Subcutaneous abdominal adipose tissue (tissue), 5 donors: ENCODE results near the gene PERM1.

Experiments
- H3K27ac ChIP-seq: one replicate; pipeline ENCODE4 v1.7.0; 2013; ENCODE audit warnings: low read depth, mild to moderate bottlenecking, inconsistent platforms, low read length, moderate library complexity
- H3K27me3 ChIP-seq, 5 donors: one replicate each; pipeline ENCODE4 v1.7.0; 2013; ENCODE audit warnings: low read length in 5 of 5, inconsistent platforms in 1 of 5; ENCODE audit not compliant: control insufficient read depth in 5 of 5, insufficient read depth in 4 of 5
- H3K36me3 ChIP-seq, 5 donors: one replicate each; pipeline ENCODE4 v1.7.0; 2013; ENCODE audit warnings: low read length in 5 of 5; ENCODE audit not compliant: control insufficient read depth in 5 of 5, insufficient read depth in 5 of 5
- H3K4me1 ChIP-seq, 5 donors: one replicate each; pipeline ENCODE4 v1.7.0; 2013; ENCODE audit warnings: low read length in 5 of 5, mild to moderate bottlenecking in 3 of 5, moderate library complexity in 1 of 5; ENCODE audit not compliant: control insufficient read depth in 5 of 5, insufficient read depth in 5 of 5
- H3K4me3 ChIP-seq, 5 donors: one replicate each; pipeline ENCODE4 v1.7.0; 2013; ENCODE audit warnings: low read length in 5 of 5, low read depth in 1 of 5
- H3K9ac ChIP-seq, 5 donors: one replicate each; pipeline ENCODE4 v1.7.0; 2013; ENCODE audit warnings: low read length in 5 of 5, mild to moderate bottlenecking in 4 of 5, moderate library complexity in 3 of 5
- H3K9me3 ChIP-seq, 5 donors: one replicate each; pipeline ENCODE4 v1.7.0; 2013; ENCODE audit warnings: low read length in 5 of 5; ENCODE audit not compliant: control insufficient read depth in 5 of 5
- donor health status: healthy.
- donor health status: healthy.
- donor health status: healthy.
- donor health status: healthy.
- donor health status: healthy.

PERM1 gene

DNA sequence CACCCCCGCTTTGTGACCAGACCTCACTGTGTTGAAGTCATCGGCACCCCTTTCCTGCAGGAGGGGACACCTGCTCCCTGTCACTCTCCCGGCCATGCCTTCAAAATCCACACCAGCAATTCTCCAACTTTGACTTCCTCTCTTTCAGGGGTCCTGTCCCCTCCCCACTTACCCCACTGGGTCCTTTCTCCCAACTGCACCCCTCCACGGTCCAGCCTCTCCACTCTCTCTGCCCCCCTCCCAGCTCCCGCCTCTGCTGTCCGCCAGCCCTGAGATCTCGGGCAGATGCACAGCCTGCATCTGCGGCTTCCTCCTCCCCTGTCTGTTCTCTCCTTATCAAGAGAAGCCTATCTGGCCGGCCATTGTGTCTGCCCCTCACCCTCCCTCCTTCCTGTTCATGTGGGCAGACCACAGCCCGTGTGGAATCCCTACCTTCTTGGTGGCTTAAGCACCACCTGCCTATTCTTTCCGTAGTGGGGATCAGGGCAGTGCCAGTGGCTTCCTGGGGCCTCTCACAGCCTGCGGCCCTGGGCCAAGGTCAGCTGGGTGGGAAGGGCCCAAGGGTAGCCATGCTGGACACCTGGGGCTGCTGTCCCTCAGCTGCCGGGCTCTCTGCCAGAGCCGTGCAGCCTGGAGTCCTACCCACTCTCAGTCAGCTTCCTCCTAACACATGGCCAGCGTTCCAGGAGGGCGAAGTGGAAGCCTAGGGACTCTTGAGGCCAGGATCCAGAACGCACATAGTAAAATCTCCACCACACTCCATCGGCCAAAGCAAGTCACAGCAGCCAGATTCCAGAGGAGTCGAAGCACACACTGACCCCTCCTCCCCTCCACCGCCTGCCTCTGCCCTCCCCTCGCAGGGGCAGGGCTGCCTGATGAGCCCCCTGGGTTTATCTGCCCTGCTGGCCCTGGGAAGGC lies 23.1 kb upstream of the PERM1 start:
- Histone ChIP-seq H3K9me3 (no peaks in the 10 kb centered on the region), H3K27ac (no peak overlapping the region), H3K4me1 (peaks cover under 1 to 30% (median 23%) of the 10 kb centered on the region in 5 donors), H3K36me3 (no peaks in the 10 kb centered on the region), H3K4me3 (no peak overlapping the region), H3K27me3 (peaks cover 14 to 44% (median 35%) of the 10 kb centered on the region in 5 donors), H3K9ac (no peak overlapping the region)

- Histone ChIP-seq H3K4me3 (no peak overlapping the region), H3K36me3 (no peaks in the 10 kb centered on the region), H3K27me3 (peaks cover 14 to 46% (median 35%) of the 10 kb centered on the region in 5 donors), H3K4me1 (peaks cover 2 to 36% (median 25%) of the 10 kb centered on the region in 5 donors), H3K27ac (no peak overlapping the region), H3K9me3 (no peaks in the 10 kb centered on the region), H3K9ac (no peak overlapping the region)
Observed at GRCh38 chr1:1004420-1004779, 22.5 kb upstream of the PERM1 start.

DNA sequence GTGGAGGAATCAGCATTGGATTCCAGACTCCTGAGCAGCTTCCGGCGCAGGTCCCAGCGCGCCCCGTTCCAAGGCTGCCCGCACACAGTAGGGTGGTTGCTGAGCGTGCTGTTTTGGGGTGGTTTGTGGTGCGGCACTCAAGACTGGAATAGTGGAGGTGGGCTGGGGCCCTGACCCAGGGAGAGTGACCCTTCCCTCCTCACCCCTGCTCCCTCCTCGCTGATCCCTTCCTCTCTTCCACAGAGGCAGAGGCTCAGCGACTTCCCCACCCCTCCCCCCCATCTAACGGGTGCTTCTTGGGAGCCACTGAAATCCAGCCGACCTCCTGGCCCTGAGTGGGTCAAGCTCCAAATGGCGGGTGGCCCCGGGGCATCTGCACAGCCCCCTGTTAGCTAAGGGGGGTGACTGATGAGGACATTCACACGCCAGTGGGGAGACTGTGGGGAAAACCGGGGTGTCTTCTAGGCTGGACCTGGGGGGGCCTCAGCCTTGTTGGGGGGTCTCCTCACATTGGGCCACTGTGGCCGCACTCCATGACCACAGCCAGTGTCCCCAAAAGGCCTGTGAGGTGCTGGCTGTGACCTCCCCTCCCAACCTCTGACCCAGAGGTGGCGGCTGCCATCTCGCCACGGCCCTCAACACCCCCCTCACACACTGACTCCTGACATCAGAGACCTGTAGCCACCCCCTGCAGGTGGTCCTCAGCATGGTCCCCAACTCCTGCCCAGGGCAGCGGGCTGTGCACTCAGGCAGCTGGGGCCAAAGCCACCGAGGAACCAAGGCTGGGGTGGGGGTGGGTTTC lies 21.9 kb upstream of the PERM1 start:
- Histone ChIP-seq H3K36me3 (no peaks in the 10 kb centered on the region), H3K4me1 (peaks cover 2 to 42% (median 28%) of the 10 kb centered on the region in 5 donors), H3K9ac (no peak overlapping the region), H3K27ac (no peak overlapping the region), H3K9me3 (no peaks in the 10 kb centered on the region), H3K4me3 (no peak overlapping the region), H3K27me3 (peaks cover 14 to 48% (median 37%) of the 10 kb centered on the region in 5 donors)

DNA sequence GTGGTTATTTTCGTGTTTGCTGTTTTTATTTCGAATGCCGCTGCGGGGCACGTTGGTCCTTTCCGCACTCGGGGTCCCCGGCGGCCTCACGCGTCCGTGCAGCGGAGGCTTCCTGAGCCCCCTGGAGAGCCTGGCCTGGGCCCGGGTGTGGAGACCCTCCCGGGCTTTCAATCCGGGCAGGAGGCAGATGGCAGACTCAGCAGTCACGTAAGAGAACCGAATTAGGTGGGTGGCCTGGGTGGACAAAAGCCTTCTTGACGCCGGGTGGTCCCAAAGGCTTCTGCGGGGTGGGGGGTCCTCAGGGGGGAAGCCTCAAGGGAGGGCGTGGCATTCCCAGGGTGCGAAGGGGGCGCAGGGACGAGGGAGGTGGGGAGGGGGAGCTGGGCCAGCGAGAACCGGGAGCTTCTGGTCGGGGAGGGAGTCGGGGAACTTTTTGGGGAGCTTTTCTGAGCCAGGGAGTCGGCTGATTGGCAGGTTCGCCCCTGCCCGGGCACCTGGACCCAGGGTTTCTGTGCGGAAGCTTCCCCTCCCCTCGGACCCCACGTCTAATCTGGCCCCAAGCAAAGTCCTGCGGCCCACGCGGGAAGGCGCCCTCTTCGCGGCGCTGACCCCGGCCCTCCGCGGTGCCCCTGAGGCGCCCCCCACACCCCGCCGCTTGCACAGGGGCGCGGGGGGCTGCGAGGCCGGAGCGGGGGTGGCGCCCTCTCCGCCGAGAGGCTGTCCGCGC lies 19.3 kb upstream of the PERM1 start:
- H3K27ac ChIP-seq: peak overlapping the region; percentile 65
- no peaks in the 10 kb centered on the region for H3K36me3 ChIP-seq
- peaks cover 2 to 49% (median 30%) of the 10 kb centered on the region in 5 donors for H3K4me1 ChIP-seq
- peak overlapping the region in 2 of 5 donors; percentile 46 to 59 for H3K9ac ChIP-seq
- H3K9me3 ChIP-seq: no peaks in the 10 kb centered on the region
- H3K27me3 ChIP-seq: peaks cover 12 to 52% (median 41%) of the 10 kb centered on the region in 5 donors
- peak overlapping the region in 4 of 5 donors; percentile 58 to 72 (median 60) for H3K4me3 ChIP-seq

DNA sequence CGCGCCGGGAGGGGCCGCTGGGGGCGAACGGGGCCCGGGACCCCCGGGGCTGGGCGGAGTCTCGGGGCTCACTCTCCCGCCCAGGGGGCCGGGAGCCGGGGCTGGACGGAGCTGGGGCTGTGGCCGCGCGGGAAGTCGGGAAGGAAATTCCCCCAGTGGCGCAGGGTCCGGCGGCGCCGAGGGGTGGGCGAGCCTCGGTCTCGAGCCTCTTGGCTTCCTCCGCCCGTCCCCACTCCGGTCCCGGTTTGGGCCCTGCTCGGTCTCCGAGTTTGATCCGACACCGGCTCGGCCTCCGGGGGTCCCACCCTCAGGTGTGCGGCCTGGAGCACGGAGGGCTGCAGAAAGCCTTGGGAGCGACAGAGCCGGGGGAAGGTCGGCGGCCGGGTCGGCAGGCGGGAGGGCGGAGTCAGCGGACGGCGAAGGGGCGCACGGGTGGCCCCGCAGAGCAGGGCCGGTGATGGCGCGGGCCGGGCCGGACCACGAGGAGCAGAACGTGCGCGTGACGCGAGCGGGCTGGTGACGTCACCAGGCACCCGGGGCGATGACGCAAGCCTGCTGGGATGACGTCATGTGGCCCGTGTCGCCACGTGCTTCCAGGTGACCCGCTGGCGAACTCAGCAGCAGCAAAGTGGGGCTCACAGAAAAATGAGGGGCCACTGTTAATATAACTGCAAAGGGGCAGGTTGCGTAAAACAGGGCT lies 18.6 kb upstream of the PERM1 start:
- peaks cover 2 to 47% (median 29%) of the 10 kb centered on the region in 5 donors for H3K4me1 ChIP-seq
- H3K27ac ChIP-seq: peak overlapping the region; percentile 65
- peaks cover 5 to 45% (median 37%) of the 10 kb centered on the region in 5 donors for H3K27me3 ChIP-seq
- peak overlapping the region in 4 of 5 donors; percentile 58 to 72 (median 60) for H3K4me3 ChIP-seq
- no peaks in the 10 kb centered on the region for H3K9me3 ChIP-seq
- H3K36me3 ChIP-seq: no peaks in the 10 kb centered on the region
- H3K9ac ChIP-seq: peak overlapping the region in 4 of 5 donors; percentile 40 to 71 (median 55)

DNA sequence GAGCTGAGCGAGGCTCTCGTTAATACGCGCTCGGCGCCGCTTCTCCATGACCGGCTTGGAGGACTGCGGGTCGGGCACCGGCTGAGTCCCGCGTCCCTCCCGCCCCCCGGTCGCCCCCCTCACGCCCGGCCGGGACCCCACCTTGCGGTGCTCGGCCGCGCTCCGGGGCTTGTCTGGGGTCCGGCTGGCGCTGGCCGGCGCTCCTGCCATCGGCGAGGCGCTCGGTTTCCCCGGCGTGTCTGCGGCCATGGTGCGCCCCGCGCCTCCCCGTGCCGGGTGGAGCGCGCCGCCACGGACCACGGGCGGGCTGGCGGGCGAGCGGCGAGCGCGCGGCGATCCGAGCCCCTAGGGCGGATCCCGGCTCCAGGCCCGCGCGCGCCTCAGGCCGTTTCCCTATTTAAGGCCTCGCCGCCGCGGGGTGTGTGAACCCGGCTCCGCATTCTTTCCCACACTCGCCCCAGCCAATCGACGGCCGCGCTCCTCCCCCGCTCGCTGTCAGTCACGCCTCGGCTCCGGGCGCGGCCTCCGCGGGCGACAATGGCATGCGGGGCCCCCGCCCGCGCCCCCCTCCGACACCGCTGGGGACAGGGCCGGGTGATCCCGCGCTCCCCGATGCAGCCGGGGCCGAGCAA lies 17.9 kb upstream of the PERM1 start, which contains the start of gene HES4:
HES4 (minus strand) TSS at position 373 of the 632 bp plus-strand sequence; CDS start at position 249, 124 bp downstream.
- Histone ChIP-seq H3K27ac (peak within 1 kb of the TSS; percentile 65), H3K36me3 (no peaks in the 10 kb centered on the region), H3K4me3 (peak within 1 kb of the TSS in 4 of 5 donors; percentile 59 to 72 (median 60)), H3K9ac (peak within 1 kb of the TSS in 4 of 5 donors; percentile 40 to 71 (median 55)), H3K9me3 (no peaks in the 10 kb centered on the region), H3K27me3 (peaks cover 5 to 38% (median 33%) of the 10 kb centered on the region in 5 donors), H3K4me1 (peaks cover 2 to 41% (median 24%) of the 10 kb centered on the region in 5 donors)

GRCh38 chr1:998995-999724 lies 17.3 kb upstream of the PERM1 start:
- Histone ChIP-seq H3K9ac (peak overlapping the region in 2 of 5 donors; percentile 16 to 30), H3K27me3 (peaks cover 3 to 35% (median 26%) of the 10 kb centered on the region in 5 donors), H3K9me3 (no peaks in the 10 kb centered on the region), H3K27ac (no peak overlapping the region), H3K36me3 (no peaks in the 10 kb centered on the region), H3K4me1 (peaks cover 2 to 37% (median 23%) of the 10 kb centered on the region in 5 donors), H3K4me3 (peak overlapping the region in 4 of 5 donors; percentile 55 to 72 (median 60))

DNA sequence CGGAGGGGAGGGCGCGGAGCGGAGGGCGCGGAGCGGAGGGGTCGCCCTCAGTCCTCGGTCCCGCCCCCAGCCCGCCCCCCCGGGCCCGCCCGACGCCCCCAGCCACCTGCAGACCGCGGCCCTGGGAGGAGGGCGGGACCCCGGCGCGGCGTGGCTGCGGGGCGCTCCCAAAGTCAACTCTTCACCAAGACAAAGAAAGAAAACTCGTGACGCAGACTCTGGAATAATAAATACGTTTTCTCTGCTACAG lies 16.8 kb upstream of the PERM1 start:
- H3K9ac ChIP-seq: no peak overlapping the region
- peaks cover 2 to 37% (median 23%) of the 10 kb centered on the region in 5 donors for H3K4me1 ChIP-seq
- H3K9me3 ChIP-seq: no peaks in the 10 kb centered on the region
- peak overlapping the region in 4 of 5 donors; percentile 55 to 72 (median 60) for H3K4me3 ChIP-seq
- H3K27ac ChIP-seq: no peak overlapping the region
- no peaks in the 10 kb centered on the region for H3K36me3 ChIP-seq
- H3K27me3 ChIP-seq: peaks cover 0 to 32% (median 24%) of the 10 kb centered on the region in 5 donors
